Measurements from ENCODE around the gene SRP68.

- TF ChIP-seq CTCF (IDR thresholded peaks at IDR 0.05) (no peak), POLR2A (IDR thresholded peaks at IDR 0.05) (no peak)
These were observed 52.4 kb downstream of the SRP68 start for GRCh38 chr17:76019833-76020467.

Data from testis (tissue), 2 donors.